ENCODE measurements around the gene RFX3.

RFX3 gene

GRCh38 chr9:3434594-3434993 is 91.2 kb downstream of the RFX3 start:
- no peak for DNase-seq (ENCODE audit: low read depth in 2 of 2)

DNA sequence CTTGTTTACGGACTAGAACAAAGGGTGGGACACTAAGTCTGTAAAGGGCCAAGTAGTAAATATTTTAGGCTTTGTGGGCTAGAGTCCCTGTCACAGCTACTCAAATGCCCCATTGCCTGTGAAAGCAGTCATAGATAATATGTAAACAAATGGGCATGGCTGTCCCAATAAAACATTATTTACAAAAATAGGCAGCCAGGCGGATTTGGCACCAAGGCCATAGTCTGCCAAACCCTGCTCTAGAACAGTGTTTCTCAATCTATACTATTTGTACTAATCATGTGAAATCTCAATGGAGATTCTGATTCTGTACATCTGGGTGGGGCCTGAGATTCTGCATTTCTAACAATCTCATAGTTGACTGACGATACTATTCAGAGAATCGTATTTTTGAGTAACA is 92.0 kb downstream of the RFX3 start:
- DNase-seq (ENCODE audit: low read depth in 2 of 2) = no peak

- DNase-seq (ENCODE audit: low read depth in 2 of 2) = no peak
These were observed 92.7 kb downstream of the RFX3 start for GRCh38 chr9:3433066-3433465.

GRCh38 chr9:3431890-3432289 is 93.9 kb downstream of the RFX3 start:
- DNase-seq (ENCODE audit: low read depth in 2 of 2) = no peak

GRCh38 chr9:3419893-3420292 is 105.9 kb downstream of the RFX3 start:
- DNase-seq (ENCODE audit: low read depth in 2 of 2) = no peak

GRCh38 chr9:3415906-3416305 is 109.9 kb downstream of the RFX3 start:
- no peak for DNase-seq (ENCODE audit: low read depth in 2 of 2)

DNA sequence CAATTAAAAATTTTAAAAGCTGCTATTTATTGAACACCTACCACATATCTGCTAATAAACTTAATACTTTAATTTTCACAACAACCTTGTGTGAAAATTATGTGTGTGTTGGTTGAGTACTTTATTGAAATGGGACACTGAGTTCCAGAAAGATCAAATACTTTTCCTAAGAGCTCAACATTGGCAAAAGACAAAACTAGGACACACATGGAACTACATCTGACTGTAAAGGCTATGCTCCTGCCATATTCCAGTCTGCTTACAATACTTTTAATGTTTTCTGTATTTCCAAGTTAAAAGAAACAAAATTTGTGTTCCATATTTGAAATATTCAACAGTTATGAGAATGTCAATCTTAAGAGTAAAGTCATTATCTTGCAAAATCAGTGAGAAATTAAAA is 111.8 kb downstream of the RFX3 start:
- no peak for DNase-seq (ENCODE audit: low read depth in 2 of 2)

DNA sequence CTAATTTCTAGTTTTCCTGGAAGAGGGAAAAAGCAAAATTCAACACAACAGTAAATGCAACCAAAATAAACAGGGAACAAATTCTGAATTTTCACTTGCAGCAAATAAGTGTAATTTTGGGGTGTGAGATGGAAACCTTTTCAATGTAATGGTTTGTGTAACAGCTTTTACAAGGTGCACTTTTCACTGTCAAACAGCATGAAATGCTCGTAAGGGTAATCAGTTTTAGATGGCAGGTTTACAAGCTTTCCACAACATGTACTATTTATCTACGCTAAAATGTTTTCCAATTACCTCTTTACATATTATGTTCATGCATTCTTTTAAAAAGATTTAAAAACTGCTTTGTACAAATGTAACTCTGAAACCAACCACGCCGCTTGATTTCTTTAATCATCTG is 115.3 kb downstream of the RFX3 start:
- DNase-seq (ENCODE audit: low read depth in 2 of 2) = no peak

DNA sequence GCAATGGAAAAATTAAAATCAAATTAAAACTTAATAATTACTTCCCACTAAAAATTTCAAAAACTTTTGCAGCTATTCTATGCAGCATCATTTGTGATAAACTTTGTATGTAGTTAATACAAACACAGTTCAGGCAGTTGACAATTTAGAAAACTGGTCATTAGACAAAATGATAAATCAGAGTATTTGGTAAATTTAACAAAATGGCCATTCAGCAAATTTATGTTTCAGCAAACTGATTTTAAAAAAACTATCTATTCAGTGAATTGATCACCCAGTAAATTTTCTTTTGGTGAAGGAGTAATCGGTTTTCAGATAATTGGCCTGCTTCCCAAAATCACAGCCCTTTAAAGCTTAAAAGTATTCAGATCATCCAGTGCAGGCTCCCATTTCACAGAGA is 116.3 kb downstream of the RFX3 start:
- DNase-seq (ENCODE audit: low read depth in 2 of 2) = no peak

DNA sequence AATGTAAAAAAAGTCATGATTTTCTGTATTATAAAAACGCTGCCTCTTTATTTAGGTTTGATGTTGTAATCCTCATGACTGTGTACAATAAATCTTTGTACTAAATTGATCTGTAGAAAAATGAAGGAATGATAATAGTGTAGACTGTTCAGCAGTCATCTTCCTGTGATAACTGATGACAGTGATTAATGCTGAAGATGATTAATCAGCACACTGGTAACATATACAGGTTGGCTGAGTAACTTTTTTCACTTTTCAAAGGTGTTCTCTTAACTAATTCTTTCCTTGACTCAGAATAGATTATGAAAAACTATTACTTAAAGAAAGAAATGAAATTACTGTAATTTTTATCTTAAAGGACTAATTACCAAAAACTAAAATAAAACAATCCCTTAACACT is 122.5 kb downstream of the RFX3 start:
- no peak for DNase-seq (ENCODE audit: low read depth in 2 of 2)

GRCh38 chr9:3401221-3401954 is 124.4 kb downstream of the RFX3 start:
- no peak for DNase-seq (ENCODE audit: low read depth in 2 of 2)

- no peak for DNase-seq (ENCODE audit: low read depth in 2 of 2)
These were observed 127.6 kb downstream of the RFX3 start for GRCh38 chr9:3398232-3398648.

DNA sequence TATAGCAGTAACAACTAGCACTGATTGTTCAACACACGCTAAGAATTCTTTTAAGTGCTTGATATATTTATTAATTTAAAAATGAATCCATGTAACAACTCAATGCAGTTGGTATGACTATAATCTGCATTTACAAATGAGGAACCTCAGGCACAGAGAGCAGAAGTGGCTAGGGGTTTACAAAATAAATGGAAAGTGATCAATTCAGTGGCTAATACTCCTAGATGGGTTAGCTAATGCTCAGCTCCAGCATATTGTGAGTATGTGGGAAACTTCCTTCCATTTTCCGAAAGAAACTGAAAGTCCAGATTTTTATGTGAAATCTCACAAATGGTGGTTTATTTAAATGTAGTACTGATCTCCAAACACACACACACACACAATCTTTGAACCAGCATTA is 128.0 kb downstream of the RFX3 start:
- DNase-seq (ENCODE audit: low read depth in 2 of 2) = no peak

DNA sequence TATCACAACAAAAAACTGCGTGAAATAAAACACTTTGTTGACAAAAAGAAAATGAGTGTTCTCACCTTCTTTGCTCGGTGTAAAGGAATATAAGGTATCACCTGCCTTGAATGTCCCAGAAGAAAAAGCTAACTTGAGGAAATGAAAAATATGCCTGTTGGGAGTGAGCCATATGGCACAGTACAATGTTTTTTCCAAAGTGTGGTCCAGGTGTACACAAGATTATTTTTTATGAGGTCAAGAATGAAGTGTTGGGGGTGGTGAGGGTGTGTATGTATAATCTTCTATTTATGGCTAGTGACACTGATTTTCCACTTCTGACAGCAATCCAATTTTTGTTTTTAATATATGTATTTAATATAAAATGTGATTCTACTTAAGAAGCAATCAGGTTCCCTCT is 134.4 kb downstream of the RFX3 start:
- no peak for DNase-seq (ENCODE audit: low read depth in 2 of 2)

DNA sequence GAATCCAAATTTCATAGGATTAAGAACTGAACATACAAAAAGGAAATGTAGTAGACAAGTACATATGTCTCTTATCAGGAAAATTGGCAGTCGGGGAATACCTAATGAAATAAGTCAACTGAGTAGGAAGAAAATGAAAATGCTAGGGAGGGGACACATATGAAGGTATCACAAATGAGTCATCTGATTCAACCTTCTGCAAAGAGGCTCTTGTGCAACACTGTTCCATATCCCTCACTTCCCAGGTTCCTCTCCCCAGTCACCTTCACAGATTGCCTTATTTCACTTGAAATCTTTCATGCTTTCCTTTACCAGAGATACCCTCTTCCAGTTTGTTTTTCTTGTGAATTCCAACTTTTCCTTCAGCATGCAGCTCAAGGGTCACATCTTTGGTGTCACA is 139.0 kb downstream of the RFX3 start:
- no peak for DNase-seq (ENCODE audit: low read depth in 2 of 2)

DNA sequence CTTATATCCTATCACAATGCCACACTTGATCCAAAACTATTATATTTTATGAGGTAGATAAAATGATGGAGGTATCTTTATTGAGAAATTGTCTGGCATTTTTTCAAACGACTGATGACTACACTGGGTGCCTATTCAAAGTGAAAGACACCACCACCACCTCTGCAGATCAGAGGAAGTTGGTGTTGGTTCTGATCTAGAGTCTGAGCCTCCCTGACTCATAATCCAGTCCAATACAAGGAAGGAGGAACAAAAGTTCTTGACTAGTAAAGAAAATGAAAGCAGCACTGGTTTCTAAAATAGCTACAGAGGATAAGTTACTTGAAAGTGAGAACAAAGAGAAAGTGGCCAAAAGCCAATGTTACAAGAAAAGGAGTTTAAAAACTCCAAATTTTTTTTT is 139.9 kb downstream of the RFX3 start:
- peak; percentile 10 to 17 for DNase-seq (ENCODE audit: low read depth in 2 of 2)

DNA sequence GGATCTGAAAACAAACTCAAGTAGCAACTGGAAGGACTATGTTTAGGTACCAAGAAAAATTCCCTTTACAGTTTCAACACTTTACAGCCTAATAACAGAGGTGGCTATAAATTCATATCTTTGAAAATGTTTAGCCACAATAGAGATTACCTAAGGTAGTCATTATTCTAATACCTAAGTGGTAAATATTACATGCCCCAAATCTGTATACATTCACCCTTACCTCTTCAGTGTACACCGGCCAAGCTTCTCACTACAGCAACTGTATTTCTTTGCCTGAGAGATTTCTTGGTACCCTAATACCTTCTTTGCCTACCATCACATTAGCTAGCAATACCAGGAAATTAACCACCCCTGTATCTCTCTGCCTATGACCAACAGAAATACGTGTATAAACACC is 154.0 kb downstream of the RFX3 start:
- no peak for DNase-seq (ENCODE audit: low read depth in 2 of 2)

DNA sequence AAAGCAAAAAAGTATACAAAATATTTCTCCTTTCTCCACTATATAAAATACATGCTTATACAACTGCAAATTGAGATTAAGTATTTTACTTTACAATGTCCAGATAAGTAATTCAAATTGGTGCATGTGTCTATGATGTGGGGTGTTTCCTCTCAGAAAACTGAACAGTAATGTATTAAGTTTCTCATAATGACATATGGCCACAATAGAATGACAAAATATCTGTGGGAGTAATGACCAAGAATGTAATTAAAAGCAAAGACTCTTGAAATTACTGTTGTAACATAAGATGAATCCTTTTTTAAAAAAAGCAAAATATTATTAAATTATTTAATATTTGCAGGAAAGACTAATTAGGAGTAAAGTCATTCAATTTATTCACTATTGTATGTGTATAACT is 155.1 kb downstream of the RFX3 start:
- DNase-seq (ENCODE audit: low read depth in 2 of 2) = no peak

- no peak for DNase-seq (ENCODE audit: low read depth in 2 of 2)
These were observed 158.6 kb downstream of the RFX3 start for GRCh38 chr9:3367185-3367584.

DNA sequence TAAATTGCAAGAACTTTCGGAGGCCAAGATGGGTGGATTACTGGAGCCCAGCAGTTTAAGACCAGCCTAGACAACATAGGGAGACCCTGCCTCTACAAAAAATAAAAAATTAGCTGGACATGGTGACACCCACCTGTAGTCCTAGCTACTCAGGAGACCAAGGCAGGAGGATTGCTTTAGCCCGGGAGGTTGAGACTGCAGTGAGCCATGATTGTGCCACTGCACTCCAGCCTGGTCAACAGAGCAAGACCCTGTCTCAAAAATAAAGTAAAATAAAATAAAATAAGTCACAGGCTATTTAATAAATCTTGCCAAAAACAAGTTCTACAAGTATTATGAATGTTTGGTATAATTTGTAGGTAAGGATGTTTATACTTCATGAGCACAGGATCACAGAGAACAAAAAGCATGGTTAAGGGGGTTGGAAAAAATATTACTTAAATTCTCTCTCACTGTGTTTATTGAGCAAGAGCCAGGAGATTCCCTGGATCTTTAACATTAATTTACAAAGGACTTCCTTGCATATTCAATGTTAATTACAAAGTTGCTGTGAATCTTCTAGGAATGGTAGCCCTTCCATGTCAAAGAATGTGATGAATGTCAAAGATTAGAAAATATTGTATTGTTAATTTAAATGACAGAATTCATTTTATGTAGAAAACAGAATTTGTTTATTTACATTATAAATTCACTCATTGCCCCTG is 164.0 kb downstream of the RFX3 start:
- no peak for DNase-seq (ENCODE audit: low read depth in 2 of 2)

- no peak for DNase-seq (ENCODE audit: low read depth in 2 of 2)
These were observed 164.7 kb downstream of the RFX3 start for GRCh38 chr9:3361116-3361515.

- DNase-seq (ENCODE audit: low read depth in 2 of 2) = no peak
These were observed 165.6 kb downstream of the RFX3 start for GRCh38 chr9:3360245-3360644.

- no peak for DNase-seq (ENCODE audit: low read depth in 2 of 2)
These were observed 166.0 kb downstream of the RFX3 start for GRCh38 chr9:3359778-3360177.
